Stimulated activated CD8-positive, alpha-beta memory T cell treated with anti-CD3 and anti-CD28 coated beads, Interleukin-12 subunit alpha, Interleukin-12 subunit beta, amount 100 ng/mL, for 24 hours (primary cell): ENCODE results near the gene EXOC6.
"Not testable (repeated sequence)": the region's sequence is repeated elsewhere in the genome, so short reads cannot be mapped to it uniquely, and the experiment has no call there.

Experiments used
- DNase-seq: peaks from one replicate; pipeline ENCODE4 v3.0.0-alpha.2; 2020; ENCODE audit errors: extremely low read depth

EXOC6 gene

DNA sequence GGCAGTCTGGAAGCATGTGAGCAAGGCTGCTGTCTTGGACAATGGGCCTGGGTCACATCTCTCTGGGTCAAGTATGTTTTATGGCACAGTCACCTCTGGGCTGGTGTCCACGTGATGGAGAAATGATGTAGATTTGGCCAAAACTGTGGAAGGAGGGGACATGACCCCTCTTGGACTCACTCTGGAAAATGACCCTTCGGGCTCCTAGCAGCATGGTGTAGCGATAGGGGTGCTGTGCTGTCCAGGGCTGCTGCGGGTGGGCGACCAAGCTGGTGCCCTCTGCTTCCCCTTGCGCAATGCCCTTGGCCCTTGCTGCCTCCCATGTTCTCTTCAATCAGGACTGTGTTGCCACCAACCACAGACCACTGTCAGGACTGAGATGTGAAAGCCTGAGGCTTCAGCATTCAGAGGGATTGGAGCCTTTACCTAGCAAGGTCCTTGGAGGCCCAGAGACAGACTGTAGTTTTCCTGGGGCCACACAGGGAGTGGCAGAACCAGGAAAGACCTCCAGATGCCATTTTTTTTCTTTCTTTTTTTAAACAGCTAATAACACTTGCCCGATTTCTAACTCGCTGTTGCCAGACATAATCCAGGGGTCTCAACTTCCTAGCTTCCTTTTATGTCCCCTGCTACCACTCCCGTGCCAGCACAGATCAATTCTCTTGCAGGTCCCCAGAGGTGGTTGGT is 231.5 kb downstream of the EXOC6 start:
- DNase-seq = no peak

DNA sequence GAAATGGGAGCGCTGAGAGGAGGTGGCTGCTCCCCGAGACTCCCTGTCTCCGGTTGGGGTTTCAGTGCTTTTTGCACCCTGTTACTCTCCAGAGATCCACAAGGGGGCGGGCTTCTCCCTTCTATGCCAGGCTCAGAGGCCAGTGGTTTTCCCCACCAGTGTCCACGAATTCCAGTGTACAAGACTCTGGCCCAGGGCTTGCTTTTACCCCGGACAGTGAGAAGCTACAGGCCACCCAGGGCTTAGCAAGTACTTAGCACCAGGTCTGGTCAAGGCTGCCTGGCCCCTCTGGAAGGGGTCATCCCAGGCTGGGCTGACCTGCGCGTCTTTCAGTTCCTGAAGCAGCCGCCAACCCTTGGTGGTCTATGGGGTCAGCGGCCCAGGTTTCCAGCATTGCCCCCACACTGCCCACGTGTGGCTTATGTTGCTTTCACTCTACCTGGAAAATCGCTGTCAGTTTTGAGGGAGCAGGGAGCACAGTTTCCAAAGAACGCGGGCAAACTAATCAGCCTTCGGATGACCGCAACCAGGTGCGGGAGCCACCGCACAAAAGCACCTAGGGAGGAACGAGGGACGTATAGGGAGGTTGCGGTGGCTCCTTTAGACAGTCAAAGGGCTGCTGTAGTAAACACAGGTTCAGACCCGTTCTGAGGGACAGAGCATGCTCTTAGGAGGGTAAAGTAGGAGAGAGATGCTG is 232.2 kb downstream of the EXOC6 start:
- no peak for DNase-seq

DNA sequence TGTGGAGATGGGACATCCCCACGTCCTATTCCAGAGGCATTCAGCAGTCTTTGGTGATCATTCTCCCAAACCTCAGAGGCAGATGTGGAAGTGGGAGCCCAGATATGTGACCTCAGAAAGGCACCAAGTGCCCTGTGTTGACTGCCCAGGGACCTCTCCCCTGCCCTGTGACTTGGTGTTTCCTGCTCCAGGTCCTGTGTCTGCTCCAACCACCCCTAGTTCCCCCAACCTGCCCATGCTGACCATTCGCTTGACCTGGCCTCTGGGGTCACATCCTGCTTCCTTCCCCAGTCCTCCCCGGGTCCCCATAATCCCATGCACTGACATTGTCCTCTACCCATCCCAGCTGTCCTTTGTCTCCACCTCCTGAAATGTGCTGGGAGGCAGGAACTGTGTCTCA is 233.0 kb downstream of the EXOC6 start:
- DNase-seq = no peak

DNA sequence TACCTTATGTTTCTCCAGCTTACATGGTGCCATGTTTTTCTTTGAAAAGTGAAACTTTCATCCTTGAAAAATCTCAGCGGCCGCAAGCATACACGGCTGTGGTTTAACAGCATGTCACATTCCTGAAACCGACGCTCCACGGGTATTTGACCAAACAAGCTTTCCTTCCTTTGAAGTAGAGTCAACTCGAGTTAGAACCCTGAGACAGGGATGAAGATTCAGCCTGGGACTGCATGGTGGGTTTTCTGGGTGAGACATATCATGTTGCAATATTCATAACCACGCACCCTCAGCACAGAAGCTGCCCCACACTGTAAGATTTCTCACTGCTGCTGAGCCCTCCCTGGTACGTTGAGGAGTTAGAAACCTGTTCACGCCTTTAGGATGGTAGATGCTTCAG is 233.5 kb downstream of the EXOC6 start:
- no peak for DNase-seq

GRCh38 chr10:93083743-93084539 is 235.6 kb downstream of the EXOC6 start:
- DNase-seq = no peak

GRCh38 chr10:93085272-93085859 is 237.0 kb downstream of the EXOC6 start:
- DNase-seq = no peak

GRCh38 chr10:93086289-93086688 is 238.0 kb downstream of the EXOC6 start:
- DNase-seq = no peak

GRCh38 chr10:93087846-93088245 is 239.5 kb downstream of the EXOC6 start:
- DNase-seq = no peak

DNA sequence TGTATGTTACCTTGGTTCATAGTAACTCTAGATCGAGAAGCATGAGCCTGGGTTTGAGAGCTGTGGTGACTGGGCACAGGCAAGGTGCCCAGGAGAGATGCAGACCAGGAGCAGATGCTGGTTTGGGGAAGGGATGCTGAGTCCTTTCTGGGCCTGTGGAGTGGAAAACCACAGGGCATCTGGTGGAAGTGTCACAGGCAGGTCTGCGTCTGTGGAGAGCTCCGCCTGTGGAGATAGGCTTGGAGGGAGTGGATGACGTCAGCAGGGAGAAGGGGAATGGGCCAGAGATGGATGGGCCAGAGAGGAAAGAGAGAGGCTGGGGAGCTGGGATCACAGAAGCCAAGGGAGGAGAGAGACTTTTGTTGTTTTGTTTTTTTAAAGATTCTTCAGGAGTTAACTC is 240.1 kb downstream of the EXOC6 start:
- DNase-seq = no peak

DNA sequence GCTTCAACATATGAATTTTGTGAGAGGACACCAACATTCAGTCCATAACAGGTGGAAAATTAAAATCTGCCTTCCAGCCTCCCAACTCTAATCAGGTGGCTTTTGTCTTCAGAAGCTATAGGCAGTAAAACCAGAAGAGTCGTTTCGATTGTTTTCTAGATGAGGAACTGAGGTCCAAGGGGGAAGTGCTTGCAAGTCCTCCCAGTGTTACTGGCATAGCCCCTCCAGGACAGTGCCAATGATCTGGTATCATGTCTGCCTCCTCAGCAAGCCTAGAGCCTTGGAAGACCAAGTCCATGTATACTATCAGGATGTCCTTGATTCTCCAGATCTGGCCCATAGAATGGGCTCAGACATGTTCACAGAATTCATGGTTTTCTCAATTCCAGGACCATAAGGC is 242.3 kb downstream of the EXOC6 start:
- no peak for DNase-seq

DNA sequence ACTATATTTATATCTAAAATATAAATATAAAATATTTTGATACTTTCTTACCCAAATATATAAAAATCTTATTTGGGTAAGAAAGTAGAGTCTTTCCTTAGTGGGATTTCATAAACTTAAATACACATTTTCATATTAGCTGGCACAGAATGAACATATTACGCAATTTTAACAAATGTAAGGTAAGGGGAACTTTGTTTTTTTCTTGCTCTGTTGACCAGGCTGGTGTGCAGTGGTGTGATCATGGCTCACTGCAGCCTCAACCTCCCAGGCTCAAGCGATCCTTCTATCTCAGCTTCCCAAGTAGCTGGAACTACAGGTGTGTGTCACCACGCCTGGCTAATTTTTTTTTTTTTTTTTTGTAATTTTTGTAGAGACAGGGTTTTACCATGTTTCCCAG is 243.6 kb downstream of the EXOC6 start:
- DNase-seq = no peak

GRCh38 chr10:93095225-93095624 is 246.9 kb downstream of the EXOC6 start:
- no peak for DNase-seq

DNA sequence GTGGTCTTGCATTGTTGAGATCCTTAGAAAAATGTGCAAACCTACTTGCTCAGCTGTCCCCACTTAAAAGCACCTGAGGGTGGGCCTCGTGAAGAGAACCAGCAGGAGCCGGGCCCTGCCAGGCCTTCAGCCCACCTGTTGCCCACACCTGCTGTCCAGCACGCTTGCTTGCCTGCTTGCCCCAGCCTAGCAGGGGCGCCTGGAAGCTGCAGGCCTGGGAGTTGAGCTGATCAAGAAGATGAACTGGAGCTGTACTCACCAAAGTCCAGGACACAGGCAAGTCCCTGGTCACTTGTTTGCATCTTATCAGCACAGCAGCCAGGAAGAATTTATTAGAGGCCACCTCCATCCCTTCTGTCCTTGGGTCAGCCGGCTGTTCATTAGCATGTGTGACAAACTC is 248.6 kb downstream of the EXOC6 start:
- no peak for DNase-seq

DNA sequence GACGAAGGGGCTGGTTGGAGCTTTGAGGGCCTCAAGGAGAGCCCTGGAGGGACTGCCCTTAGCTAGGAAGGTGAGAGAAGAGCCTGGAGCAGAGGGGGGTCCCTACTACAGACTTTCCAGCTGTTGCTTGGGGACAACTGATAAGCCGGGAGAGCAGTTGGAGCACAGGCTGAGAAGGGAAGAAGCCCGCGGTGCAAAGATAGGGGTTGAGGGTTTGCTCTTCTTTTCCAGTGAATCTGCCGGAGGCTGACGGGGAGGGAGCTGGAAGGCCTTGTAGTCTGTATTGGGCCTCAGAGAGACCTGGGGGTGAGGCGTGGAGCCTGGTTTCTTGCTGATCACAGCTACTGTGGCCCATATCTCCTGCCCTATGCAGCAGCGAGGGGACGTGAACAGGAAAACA is 249.1 kb downstream of the EXOC6 start:
- DNase-seq = no peak

GRCh38 chr10:93098816-93099215 is 250.5 kb downstream of the EXOC6 start:
- DNase-seq = no peak

DNA sequence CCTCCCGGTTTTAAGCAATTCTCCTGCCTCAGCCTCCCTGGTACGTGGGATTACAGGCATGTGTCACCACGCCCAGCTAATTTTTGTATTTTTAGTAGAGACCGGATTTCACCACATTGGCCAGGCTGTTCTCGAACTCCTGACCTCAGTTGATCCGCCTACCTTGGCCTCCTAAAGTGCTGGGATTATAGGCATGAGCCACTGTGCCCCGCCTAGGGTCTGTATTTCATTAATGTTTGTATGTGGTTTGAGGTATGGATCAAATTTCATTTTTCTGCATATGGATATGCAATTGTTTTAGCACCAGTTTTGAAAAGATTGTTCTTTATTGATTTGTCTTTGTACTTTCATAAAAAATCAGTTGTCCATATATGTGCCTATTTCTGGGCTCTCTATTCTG is 251.3 kb downstream of the EXOC6 start:
- DNase-seq = no peak

GRCh38 chr10:93101148-93101547 is 252.8 kb downstream of the EXOC6 start:
- not testable (repeated sequence) for DNase-seq

- no peak for DNase-seq
Measured at GRCh38 chr10:93103953-93104352, 255.6 kb downstream of the EXOC6 start.

GRCh38 chr10:93106631-93107072 is 258.3 kb downstream of the EXOC6 start:
- DNase-seq = no peak
